HFF-Myc (cell line): ENCODE measurements around the gene NFATC2IP.

ENCODE experiments used
- DNase-seq: peaks from one replicate; pipeline ENCODE4 v3.0.0-alpha.2; 2011; ENCODE audit warnings: low read depth; ENCODE audit errors: extremely low read depth
- H3K4me3 ChIP-seq: replicated peaks from 2 replicates; pipeline ENCODE4 v1.5.1; 2011; ENCODE audit warnings: low read depth, mild to moderate bottlenecking, control low read depth, low read length
- CTCF ChIP-seq: IDR thresholded peaks from 2 replicates; pipeline ENCODE4 v1.5.1; 2012; ENCODE audit warnings: mild to moderate bottlenecking, low read depth, low read length, control low read depth; ENCODE audit errors: missing control alignments

The NFATC2IP gene

GRCh38 chr16:28980929-28981328, 30.2 kb downstream of the NFATC2IP start:
- TF ChIP-seq CTCF = no peak
- DNase-seq = no peak
- H3K4me3 ChIP-seq = no peak overlapping the region

GRCh38 chr16:28981517-28981916, 30.8 kb downstream of the NFATC2IP start:
- no peak for DNase-seq
- peak; percentile 89 for TF ChIP-seq CTCF
- H3K4me3 ChIP-seq = no peak overlapping the region

- no peak for DNase-seq
- no peak overlapping the region for H3K4me3 ChIP-seq
- TF ChIP-seq CTCF = no peak
Observed at GRCh38 chr16:28982418-28982817, 31.7 kb downstream of the NFATC2IP start.

GRCh38 chr16:28982949-28983348, 32.2 kb downstream of the NFATC2IP start:
- H3K4me3 ChIP-seq = no peak overlapping the region

GRCh38 chr16:28983644-28984043, 32.9 kb downstream of the NFATC2IP start:
- no peak for TF ChIP-seq CTCF
- no peak overlapping the region for H3K4me3 ChIP-seq
- no peak for DNase-seq

More at GRCh38 chr16:28982949-28983348, 32.2 kb downstream of the NFATC2IP start:
- no peak for TF ChIP-seq CTCF
- DNase-seq = no peak

- TF ChIP-seq CTCF = no peak
- no peak overlapping the region for H3K4me3 ChIP-seq
Observed at GRCh38 chr16:28984091-28984490, 33.4 kb downstream of the NFATC2IP start.

GRCh38 chr16:28984619-28985135, 33.9 kb downstream of the NFATC2IP start, which contains the start of gene LAT:
Gene LAT, plus strand, starts transcription at chr16:28985052. Its CDS starts 366 bp downstream, at chr16:28985418.
- H3K4me3 ChIP-seq = no peak within 1 kb of the TSS
- no peak for DNase-seq
- no peak for TF ChIP-seq CTCF

More at GRCh38 chr16:28984091-28984490, 33.4 kb downstream of the NFATC2IP start:
- no peak for DNase-seq
